HG02885 (cell line): Measurements from ENCODE around the gene SHC1.

Source experiments
- ATAC-seq: cut with Tn5 transposase; IDR thresholded peaks from one replicate; pipeline ENCODE4 v1.9.1; 2021; ENCODE audit warnings: mild to moderate bottlenecking; ENCODE audit not compliant: unreplicated experiment, poor library complexity

Gene SHC1

DNA sequence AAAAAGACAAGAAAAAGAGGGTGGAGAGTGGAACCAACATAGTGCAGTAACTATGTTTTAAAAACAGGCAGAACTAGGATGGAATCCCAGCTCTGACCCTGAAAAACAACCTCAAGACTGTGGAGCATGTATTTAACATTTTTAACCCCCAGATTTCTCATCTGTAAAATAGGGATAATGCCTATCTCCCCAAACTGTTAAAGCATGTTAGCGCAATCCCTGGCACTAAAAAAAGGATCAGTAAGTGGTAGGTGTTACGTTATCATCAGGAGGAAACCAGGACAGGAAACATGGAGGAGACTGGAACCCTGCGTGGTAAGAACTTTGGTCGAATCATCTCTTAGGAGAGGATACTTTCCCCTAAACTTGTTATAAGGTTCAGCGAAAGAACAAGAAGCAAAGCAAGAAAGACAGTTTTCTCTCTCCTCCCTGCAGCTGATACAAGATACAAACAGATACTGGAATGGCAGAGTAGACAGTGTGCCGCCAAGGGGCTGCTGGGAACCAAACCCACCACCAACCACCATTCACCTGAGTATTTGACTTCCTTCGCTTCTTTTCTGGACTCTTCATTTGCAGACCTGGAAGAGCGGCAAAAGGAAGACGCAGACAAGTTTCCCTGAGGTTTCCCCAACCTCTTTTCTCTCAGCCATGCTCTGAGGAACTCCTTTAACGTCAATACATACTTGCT is 10.0 kb downstream of the SHC1 start:
- no peak for ATAC-seq

GRCh38 chr1:154959426-154959780 is 11.1 kb downstream of the SHC1 start:
- no peak for ATAC-seq

GRCh38 chr1:154958681-154959425 is 11.7 kb downstream of the SHC1 start:
- ATAC-seq: no peak

- no peak for ATAC-seq
Measured at GRCh38 chr1:154958036-154958435, 12.5 kb downstream of the SHC1 start.

GRCh38 chr1:154957091-154957657 is 13.4 kb downstream of the SHC1 start:
- ATAC-seq: no peak

DNA sequence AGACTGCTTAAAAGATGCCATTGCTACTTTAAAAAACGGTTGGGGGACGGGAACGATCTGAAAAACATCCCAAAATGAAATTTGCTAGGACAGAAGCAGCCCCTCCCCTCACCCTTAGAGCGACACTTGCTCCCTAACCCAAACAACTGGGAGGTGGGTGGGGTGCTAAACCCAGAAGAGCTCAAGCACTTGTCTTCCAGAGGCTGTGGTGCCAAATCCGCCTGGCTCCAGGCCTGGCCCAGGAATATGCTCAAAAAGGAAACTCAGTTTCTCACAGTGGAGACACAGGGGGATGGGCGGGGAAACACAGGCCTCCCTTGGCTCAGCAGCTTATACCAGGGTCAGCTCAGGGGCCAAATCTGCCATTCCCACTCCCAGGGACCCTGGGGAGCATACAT is 14.0 kb downstream of the SHC1 start:
- ATAC-seq: no peak

GRCh38 chr1:154955718-154956543 is 14.6 kb downstream of the SHC1 start, which contains the start of gene PBXIP1:
Gene PBXIP1, minus strand, starts transcription at chr1:154956099. Its CDS starts 2,378 bp downstream, at chr1:154953721.
- ATAC-seq: peak; percentile 82

DNA sequence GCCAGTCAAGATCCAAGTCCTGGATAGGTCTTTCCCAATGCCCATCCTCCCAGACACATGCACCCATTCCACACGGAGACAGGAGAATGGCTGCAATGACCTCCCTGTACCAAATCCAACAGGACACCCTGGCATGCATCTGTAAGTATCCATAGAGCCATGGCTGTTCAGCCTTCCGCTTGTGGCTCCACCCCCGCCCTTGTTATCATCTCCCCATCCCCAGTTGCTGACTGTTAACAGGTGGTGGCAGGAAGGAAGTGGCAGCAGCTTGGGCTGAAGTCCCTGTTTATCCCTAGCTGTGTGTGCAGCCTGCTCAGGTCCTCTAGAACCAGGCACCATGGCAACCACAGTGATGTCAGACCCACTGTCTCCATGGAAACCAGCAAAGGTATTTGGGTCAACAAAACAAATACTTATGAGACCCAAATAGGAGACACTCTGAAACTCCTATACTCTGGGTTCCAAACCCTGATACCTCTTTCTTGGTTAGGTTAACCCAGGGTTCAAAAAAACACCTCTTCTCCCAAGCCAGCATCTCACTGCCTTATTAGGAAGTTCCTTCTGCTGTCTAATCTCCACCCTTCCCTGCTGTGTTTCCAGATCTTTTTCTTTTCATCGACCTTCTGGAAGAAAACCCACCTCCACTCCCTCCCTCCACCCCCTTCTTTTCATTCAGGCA is 15.4 kb downstream of the SHC1 start:
- ATAC-seq: no peak

- ATAC-seq: no peak
Measured at GRCh38 chr1:154954541-154954940, 16.0 kb downstream of the SHC1 start.

- ATAC-seq: no peak
Measured at GRCh38 chr1:154953611-154954038, 16.9 kb downstream of the SHC1 start.

DNA sequence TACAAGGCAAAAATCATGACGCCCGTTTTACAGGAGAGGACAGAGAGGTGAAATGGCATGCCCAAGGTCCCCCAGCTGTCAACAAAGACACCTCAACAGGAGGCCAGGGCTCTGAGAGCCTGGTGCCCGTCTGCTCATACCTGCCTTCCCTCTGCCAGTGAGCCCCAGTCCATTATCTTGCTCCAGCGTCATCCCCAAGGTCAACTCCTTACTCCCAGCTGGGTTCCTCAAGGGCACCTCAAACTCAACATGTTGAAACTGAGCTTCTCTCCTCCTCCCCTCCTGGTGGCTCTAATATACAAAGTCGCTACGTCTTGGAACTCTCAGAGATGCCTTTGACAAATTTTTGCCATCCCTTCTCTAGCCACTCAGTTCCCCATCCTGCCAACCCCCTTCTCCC is 17.9 kb downstream of the SHC1 start:
- no peak for ATAC-seq

DNA sequence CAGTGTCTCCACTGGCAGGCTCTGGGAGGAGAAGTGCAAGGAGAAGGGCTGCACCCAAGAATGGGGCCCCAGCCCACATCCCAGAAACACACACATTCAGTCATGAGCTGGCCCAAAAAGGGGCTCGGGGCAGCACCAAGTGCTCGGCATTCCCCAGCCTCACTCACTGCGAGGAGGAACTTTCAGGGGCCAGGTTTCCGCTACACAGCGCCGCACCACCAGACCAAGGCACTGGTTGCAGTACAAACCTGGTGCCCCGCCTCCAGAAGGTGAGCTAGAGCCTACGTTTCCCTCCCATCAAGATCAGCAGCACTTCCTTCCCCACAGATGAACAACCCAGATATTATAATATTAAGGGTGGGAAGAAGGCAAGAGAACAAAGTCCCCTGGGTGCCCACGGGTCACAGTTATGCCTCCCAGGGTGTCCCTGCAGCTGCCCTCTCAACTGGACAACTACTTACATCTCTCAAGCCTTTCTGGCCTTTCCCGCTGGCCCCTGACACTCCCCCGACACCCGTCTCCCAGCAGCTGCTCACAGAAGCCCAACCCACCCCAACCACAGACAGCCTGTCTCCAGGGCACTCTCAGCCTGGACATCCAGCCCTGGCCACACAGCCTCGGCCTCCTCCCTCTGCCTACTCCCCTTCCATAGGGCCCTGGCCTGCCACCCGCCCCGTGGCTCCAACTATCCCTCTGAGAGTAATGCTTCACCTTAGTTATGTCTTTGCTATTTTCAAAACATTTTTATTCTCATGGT is 18.5 kb downstream of the SHC1 start:
- ATAC-seq: no peak

DNA sequence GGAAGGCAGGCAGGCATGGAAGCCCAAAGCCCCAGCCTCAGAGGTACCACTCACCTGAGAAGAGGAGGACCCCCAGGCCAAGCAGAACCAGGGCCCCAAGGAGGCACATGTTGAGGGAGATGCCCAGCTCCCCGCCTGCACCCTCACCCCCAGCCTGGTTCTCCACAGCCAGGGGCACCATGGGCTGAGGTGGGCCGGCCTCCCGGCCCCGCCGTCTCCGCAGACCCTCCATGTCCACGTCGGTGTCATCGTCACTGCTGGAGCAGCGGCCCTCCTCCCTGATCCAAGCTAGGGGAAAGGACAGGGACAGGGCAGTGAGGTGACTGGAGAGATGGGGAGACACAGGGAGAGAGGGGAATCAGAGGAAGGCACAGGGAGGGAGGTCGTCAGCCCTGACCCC is 22.5 kb downstream of the SHC1 start:
- ATAC-seq: no peak

GRCh38 chr1:154945962-154946850 is 24.3 kb downstream of the SHC1 start:
- no peak for ATAC-seq

GRCh38 chr1:154945160-154945961 is 25.2 kb downstream of the SHC1 start:
- ATAC-seq: no peak

- no peak for ATAC-seq
Measured at GRCh38 chr1:154944401-154945159, 26.0 kb downstream of the SHC1 start.
